Astrocyte of the spinal cord (primary cell): ENCODE data around the gene WDR74.
"Not testable (repeated sequence)": the region's sequence is repeated elsewhere in the genome, so short reads cannot be mapped to it uniquely, and the experiment has no call there.

Source experiments
- DNase-seq: peaks from one replicate; pipeline ENCODE4 v3.0.0; 2011; ENCODE audit warnings: low read depth, low spot score
- H3K4me3 ChIP-seq: 2 replicates; pipeline ENCODE4 v1.5.1; 2011; ENCODE audit warnings: low read depth, mild to moderate bottlenecking, low read length, moderate library complexity
- in situ Hi-C: cut with HindIII; loops from 2 replicates; pipeline ENCODE4 v1.10.0; 2017; ENCODE audit warnings: low sequenced_read_pairs
- TF ChIP-seq, protein P1 (sequence below): IDR thresholded peaks from 2 replicates; pipeline ENCODE4 v1.5.1; 2012; ENCODE audit warnings: low read depth, mild to moderate bottlenecking, low read length, inconsistent platforms

The WDR74 gene

DNA sequence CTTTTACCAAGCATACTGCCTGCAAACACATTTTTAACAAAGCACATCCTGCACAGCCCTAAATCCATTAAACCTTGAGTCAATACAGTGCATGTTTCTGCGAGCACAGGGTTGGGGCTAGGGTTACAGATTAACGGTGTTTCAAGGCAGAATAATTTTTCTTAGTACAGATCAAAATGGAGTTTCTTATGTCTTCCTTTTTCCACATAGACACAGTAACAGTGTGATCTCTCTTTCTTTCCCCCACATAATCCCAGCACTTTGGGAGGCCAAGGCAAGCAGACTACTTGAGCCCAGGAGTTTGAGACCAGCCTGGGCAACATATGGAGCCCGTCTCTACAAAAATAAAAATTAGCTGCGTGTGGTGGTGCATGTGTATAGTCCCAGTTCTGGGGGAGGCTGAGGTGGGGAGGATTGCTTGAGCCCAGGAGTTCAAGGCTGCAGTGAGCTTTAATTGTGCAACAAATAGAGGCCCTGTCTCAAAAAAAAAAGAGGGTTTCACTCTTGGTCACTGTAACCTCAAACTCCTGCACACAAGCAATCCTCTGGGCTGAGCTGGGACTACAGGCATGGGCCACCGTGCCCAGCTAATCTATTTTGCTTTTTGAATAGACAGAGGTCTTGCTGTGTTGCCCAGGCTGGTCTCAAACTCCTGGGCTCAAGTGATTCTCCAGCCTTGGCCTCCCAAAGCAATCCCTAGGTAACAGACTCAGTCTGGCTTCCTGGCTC lies 21.6 kb upstream of the WDR74 start:
- in situ Hi-C loops: no loop called here

GRCh38 chr11:62859281-62859703 lies 19.9 kb upstream of the WDR74 start:
- in situ Hi-C loops, H3K4me3 ChIP-seq, DNase-seq: not testable (repeated sequence)

More for the DNA sequence above, 21.6 kb upstream of the WDR74 start:
- no peak for DNase-seq
- no peak overlapping the region for H3K4me3 ChIP-seq
- TF ChIP-seq, protein P1, sequence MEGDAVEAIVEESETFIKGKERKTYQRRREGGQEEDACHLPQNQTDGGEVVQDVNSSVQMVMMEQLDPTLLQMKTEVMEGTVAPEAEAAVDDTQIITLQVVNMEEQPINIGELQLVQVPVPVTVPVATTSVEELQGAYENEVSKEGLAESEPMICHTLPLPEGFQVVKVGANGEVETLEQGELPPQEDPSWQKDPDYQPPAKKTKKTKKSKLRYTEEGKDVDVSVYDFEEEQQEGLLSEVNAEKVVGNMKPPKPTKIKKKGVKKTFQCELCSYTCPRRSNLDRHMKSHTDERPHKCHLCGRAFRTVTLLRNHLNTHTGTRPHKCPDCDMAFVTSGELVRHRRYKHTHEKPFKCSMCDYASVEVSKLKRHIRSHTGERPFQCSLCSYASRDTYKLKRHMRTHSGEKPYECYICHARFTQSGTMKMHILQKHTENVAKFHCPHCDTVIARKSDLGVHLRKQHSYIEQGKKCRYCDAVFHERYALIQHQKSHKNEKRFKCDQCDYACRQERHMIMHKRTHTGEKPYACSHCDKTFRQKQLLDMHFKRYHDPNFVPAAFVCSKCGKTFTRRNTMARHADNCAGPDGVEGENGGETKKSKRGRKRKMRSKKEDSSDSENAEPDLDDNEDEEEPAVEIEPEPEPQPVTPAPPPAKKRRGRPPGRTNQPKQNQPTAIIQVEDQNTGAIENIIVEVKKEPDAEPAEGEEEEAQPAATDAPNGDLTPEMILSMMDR: no peak

GRCh38 chr11:62858201-62858600 lies 18.8 kb upstream of the WDR74 start:
- TF ChIP-seq, protein P1: no peak
- no peak overlapping the region for H3K4me3 ChIP-seq
- in situ Hi-C loops: no loop called here
- DNase-seq: no peak

GRCh38 chr11:62857541-62857982 lies 18.2 kb upstream of the WDR74 start:
- in situ Hi-C loops: no loop called here
- no peak overlapping the region for H3K4me3 ChIP-seq
- TF ChIP-seq, protein P1: no peak
- DNase-seq: no peak

DNA sequence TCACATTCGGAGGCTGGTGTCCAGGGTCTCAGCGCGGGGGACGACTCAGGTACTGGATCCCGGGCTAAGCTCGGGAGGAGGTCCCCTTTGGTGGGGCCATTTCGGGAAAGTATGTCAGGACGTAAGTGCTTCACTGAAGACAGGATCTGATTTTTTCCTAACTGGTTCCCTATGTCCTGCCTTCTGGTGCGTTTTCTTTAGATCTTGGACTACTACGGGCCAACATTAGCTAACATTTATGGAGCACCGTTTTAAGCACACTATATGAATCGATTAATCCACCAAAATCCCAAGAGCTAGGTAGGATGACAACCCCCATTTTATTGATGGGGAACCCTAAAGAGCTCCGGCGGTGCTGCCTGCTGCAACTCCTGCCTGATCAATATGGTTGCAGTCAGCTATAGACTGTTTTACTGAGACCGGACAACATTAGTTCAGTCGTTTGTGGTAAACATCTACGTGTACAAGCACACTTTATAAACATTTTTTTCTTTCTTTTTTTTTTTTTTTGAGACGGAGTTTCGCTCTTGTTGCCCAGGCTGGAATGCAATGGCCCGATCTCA lies 17.0 kb upstream of the WDR74 start:
- H3K4me3 ChIP-seq: peak overlapping the region; percentile 82
- DNase-seq: peak; percentile 28
- TF ChIP-seq, protein P1: no peak
- in situ Hi-C loops: no loop called here

DNA sequence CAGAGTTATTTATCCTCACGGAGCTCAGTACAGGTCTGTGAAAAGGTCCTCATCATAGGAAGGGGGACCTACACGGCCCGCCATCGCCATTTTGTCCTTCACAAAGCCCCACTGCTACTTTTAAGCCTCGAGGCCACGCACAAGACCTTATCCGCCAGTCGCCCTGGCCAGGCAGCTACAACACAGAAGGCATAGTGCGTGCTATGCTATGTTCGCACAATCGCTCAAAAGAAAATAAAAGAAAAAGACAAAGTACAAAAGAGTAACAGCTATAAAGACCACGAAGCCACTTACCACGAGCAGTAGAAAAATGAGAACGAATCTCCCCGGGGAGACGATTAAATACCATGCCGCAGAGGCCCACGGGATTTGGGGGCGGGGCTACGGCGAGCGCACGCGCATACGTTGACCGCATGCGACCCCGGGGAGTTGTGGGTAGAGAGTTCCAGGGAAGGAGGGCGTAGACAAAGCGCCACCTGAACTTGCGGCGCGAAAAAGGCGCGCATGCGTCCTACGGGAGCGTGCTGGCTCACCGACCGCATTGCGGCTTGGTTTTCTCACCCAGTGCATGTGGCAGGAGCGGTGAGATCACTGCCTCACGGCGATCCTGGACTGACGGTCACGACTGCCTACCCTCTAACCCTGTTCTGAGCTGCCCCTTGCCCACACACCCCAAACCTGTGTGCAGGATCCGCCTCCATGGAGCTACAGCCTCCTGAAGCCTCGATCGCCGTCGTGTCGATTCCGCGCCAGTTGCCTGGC lies 16.4 kb upstream of the WDR74 start:
- TF ChIP-seq, protein P1: no peak
- peak overlapping the region; percentile 82 for H3K4me3 ChIP-seq
- in situ Hi-C loops: no loop called here
- peak; percentile 98 for DNase-seq
